Endothelial cell of umbilical vein (primary cell): ENCODE data around the gene CCDC9B. TPM values are rescaled to one million over a fixed set of nuclear protein-coding genes. Genes with fewer than 3 reads are reported as not detected.

ENCODE experiments used
- BruUV-seq: library from RNA; stranded (reverse); fragments of 400-500 nt; replicated peaks from 2 replicates; lab custom pipeline; 2021; lab: Mats Ljungman, UMichigan
- CTCF ChIA-PET: fragments of 300-600, 350-600 bp; sonication (Branson Sonifier 250); formaldehyde crosslinking; loops from one replicate; lab custom pipeline; 2021; ENCODE audit warnings: antibody characterized with exemption, inconsistent platforms; lab: Charles Lee
- POLR2A ChIA-PET: fragments of 300-600, 350-600 bp; sonication (Branson Sonifier 250); formaldehyde crosslinking; loops from one replicate; lab custom pipeline; 2021; ENCODE audit warnings: antibody characterized with exemption, inconsistent platforms; lab: Charles Lee
- DNase-seq: peaks from one replicate; pipeline ENCODE4 v3.0.0-alpha.2; 2011; ENCODE audit warnings: low read depth, low spot score
- FAIRE-seq: peaks from 2 replicates; lab custom pipeline; 2011; peaks lifted over from hg19 to GRCh38; lab: Jason Lieb, UNC
- H2AFZ ChIP-seq: 2 replicates; pipeline ENCODE4 v1.6.0; 2012; ENCODE audit warnings: low read depth, low read length, control low read depth, inconsistent platforms
- H3K27ac ChIP-seq: 2 replicates; pipeline ENCODE4 v1.5.1; 2011; ENCODE audit warnings: low read depth, mild to moderate bottlenecking, control low read depth, low read length, moderate library complexity; ENCODE audit not compliant: insufficient read depth
- H3K27me3 ChIP-seq, 2 experiments: 2 replicates each; pipeline versions ENCODE4 v1.6.0 to v1.6.1; 2011; ENCODE audit warnings: low read length in 2 of 2, mixed read lengths in 1 of 2; ENCODE audit not compliant: control insufficient read depth in 2 of 2, insufficient read depth in 2 of 2
- H3K36me3 ChIP-seq, 2 experiments: 2 replicates in 1 of 2; 3 replicates in 1 of 2; pipeline ENCODE4 v1.5.1; 2011; ENCODE audit warnings: low read length in 2 of 2, mild to moderate bottlenecking in 1 of 2, moderate library complexity in 1 of 2; ENCODE audit not compliant: control insufficient read depth in 2 of 2, insufficient read depth in 2 of 2; ENCODE audit errors: extremely low read depth in 1 of 2
- H3K4me1 ChIP-seq: 3 replicates; pipeline ENCODE4 v1.5.1; 2011; ENCODE audit warnings: mild to moderate bottlenecking, low read length; ENCODE audit not compliant: control insufficient read depth, insufficient read depth; ENCODE audit errors: extremely low read depth
- H3K4me2 ChIP-seq: 2 replicates; pipeline ENCODE4 v1.6.1; 2011; ENCODE audit warnings: low read length, control low read depth, mixed read lengths; ENCODE audit not compliant: insufficient read depth
- H3K4me3 ChIP-seq, 3 experiments: fragments of 200-600 bp in 1 of 3; sonication (generic), shearing (Covaris generic) in 1 of 3; replicated peaks in 1 of 3; 2 replicates each; pipeline ENCODE4 v1.5.1; 2011 to 2016; ENCODE audit warnings: control low read depth in 3 of 3, low read length in 3 of 3, mild to moderate bottlenecking in 2 of 3, inconsistent platforms in 1 of 3, low read depth in 1 of 3, moderate library complexity in 1 of 3; ENCODE audit not compliant: insufficient read depth in 1 of 3
- H3K79me2 ChIP-seq: 2 replicates; pipeline ENCODE4 v1.6.0; 2012; ENCODE audit warnings: low read length, inconsistent platforms; ENCODE audit not compliant: control insufficient read depth, insufficient read depth
- H3K9ac ChIP-seq: replicated peaks from 2 replicates; pipeline ENCODE3; 2011; ENCODE audit warnings: low read length, control low read depth; ENCODE audit not compliant: insufficient read depth; ENCODE audit errors: extremely low read depth
- H3K9me1 ChIP-seq: replicated peaks from 3 replicates; pipeline ENCODE4 v1.6.0; 2011; ENCODE audit warnings: mild to moderate bottlenecking, low read length; ENCODE audit not compliant: control insufficient read depth, insufficient read depth; ENCODE audit errors: extremely low read depth
- H3K9me3 ChIP-seq: replicated peaks from 2 replicates; pipeline ENCODE4 v1.5.1; 2012; ENCODE audit warnings: low read length, inconsistent platforms; ENCODE audit not compliant: control insufficient read depth, insufficient read depth
- H4K20me1 ChIP-seq: replicated peaks from 2 replicates; pipeline ENCODE3; 2011; ENCODE audit warnings: mild to moderate bottlenecking, low read length; ENCODE audit not compliant: control insufficient read depth, insufficient read depth; ENCODE audit errors: extremely low read depth
- EZH2 ChIP-seq: IDR thresholded peaks from 2 replicates; pipeline ENCODE4 v1.6.1; 2012; ENCODE audit warnings: borderline replicate concordance, low read depth, mild to moderate bottlenecking, moderate library complexity, low read length, inconsistent platforms; ENCODE audit not compliant: severe bottlenecking
- FOS ChIP-seq: IDR thresholded peaks from 2 replicates; pipeline ENCODE4 v1.6.1; 2011; ENCODE audit warnings: mild to moderate bottlenecking, low read length, moderate library complexity, borderline replicate concordance; ENCODE audit not compliant: insufficient read depth
- GATA2 ChIP-seq: IDR thresholded peaks from 2 replicates; pipeline ENCODE4 v1.7.0; 2011; ENCODE audit warnings: low read depth, mild to moderate bottlenecking, moderate library complexity, mixed read lengths, low read length; ENCODE audit not compliant: insufficient read length, insufficient read depth
- JUN ChIP-seq: IDR thresholded peaks from 2 replicates; pipeline ENCODE4 v1.6.1; 2011; ENCODE audit warnings: borderline replicate concordance, low read depth; ENCODE audit not compliant: insufficient read length, insufficient read depth
- MYC ChIP-seq: IDR thresholded peaks from one replicate; pipeline ENCODE4 v1.6.1; 2011; ENCODE audit warnings: mild to moderate bottlenecking, low read depth, low read length
- POLR2A ChIP-seq: IDR thresholded peaks from 2 replicates; pipeline ENCODE4 v1.6.1; 2012; ENCODE audit warnings: low read depth, mild to moderate bottlenecking, control low read depth, low read length
- POLR2AphosphoS5 ChIP-seq: IDR thresholded peaks from 2 replicates; pipeline ENCODE4 v1.6.1; 2012; ENCODE audit warnings: low read depth, mild to moderate bottlenecking, control low read depth, low read length, moderate library complexity; ENCODE audit not compliant: insufficient read depth
- dilution Hi-C: fragments of 300-500 bp; cut with MboI; formaldehyde crosslinking; loops from one replicate; pipeline ENCODE4 v1.15.0; 2019; ENCODE audit warnings: low sequenced_read_pairs; ENCODE audit not compliant: extremely low pct_ligation_motif_present
- intact Hi-C: fragments of 100-400 bp; cut with micrococcal nuclease; formaldehyde crosslinking; loops from one replicate; pipeline ENCODE4 v1.10.0; 2022
- polyA plus RNA-seq, 4 experiments: library from polyadenylated mRNA; depleted of rRNA in 3 of 4; stranded (reverse) in 3 of 4; unstranded in 1 of 4; fragments of >200 nt; gene quantifications; 2 replicates each; pipeline versions ENCODE4 v1.2.1 to v1.2.3, GENCODE V29; 2011 to 2012; ENCODE audit warnings: missing spikeins in 1 of 4
- total RNA-seq: library from RNA; stranded (reverse); gene quantifications from 2 replicates; pipeline ENCODE4 v1.2.3, GENCODE V29; 2021
- TF ChIP-seq, protein P1 (sequence below), 2 donors: IDR thresholded peaks; 1 replicate in 1 of 2; 2 replicates in 1 of 2; pipeline ENCODE4 v1.5.1; 2011; ENCODE audit warnings: low read length in 2 of 2, mild to moderate bottlenecking in 2 of 2, moderate library complexity in 2 of 2, control low read depth in 1 of 2, inconsistent platforms in 1 of 2, low read depth in 1 of 2; ENCODE audit not compliant: insufficient read depth in 1 of 2; ENCODE audit errors: extremely low read depth in 1 of 2
- TF ChIP-seq, protein P2 (sequence below): IDR thresholded peaks from 2 replicates; pipeline ENCODE4 v1.6.1; 2011; ENCODE audit not compliant: insufficient read depth, insufficient read length

CCDC9B gene
- total and polyA plus RNA-seq, 2 donors (not counting 3 experiments of a cell fraction or from before 2014, with no cell fraction given) = 7.6 to 46.0 TPM

DNA sequence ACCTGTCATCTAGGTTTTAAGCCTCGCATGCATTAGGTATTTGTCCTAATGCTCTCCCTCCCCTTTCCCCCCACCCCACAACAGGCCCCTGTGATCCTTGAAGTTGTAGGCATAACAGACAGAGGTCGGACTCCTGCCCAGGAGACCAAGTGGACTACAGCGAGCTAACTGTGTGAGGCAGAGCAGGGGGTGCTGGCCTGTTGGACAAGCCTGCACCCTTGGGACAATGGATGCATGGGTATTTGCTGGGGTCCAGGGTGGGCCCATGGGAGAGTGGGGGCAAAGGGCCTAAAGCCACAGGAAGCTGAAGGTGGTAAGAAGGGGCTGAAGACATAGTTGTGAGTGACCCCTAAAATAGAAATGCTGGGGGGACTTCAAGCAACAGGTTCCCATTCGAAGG lies 35.5 kb downstream of the CCDC9B start:
- no peaks in the 10 kb centered on the region for H3K36me3 ChIP-seq
- no peak overlapping the region for H3K4me3 ChIP-seq
- TF ChIP-seq GATA2 (no peak), EZH2 (no peak), JUN (no peak), POLR2AphosphoS5 (no peak), MYC (no peak), FOS (no peak), POLR2A (no peak)
- TF ChIP-seq, protein P1, sequence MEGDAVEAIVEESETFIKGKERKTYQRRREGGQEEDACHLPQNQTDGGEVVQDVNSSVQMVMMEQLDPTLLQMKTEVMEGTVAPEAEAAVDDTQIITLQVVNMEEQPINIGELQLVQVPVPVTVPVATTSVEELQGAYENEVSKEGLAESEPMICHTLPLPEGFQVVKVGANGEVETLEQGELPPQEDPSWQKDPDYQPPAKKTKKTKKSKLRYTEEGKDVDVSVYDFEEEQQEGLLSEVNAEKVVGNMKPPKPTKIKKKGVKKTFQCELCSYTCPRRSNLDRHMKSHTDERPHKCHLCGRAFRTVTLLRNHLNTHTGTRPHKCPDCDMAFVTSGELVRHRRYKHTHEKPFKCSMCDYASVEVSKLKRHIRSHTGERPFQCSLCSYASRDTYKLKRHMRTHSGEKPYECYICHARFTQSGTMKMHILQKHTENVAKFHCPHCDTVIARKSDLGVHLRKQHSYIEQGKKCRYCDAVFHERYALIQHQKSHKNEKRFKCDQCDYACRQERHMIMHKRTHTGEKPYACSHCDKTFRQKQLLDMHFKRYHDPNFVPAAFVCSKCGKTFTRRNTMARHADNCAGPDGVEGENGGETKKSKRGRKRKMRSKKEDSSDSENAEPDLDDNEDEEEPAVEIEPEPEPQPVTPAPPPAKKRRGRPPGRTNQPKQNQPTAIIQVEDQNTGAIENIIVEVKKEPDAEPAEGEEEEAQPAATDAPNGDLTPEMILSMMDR (IDR thresholded peaks at IDR 0.05; ENCODE audit: extremely low read depth in 1 of 2, insufficient read depth in 1 of 2, low read depth in 1 of 2, low read length in 2 of 2) = no peak
- TF ChIP-seq, protein P2, sequence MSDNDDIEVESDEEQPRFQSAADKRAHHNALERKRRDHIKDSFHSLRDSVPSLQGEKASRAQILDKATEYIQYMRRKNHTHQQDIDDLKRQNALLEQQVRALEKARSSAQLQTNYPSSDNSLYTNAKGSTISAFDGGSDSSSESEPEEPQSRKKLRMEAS = no peak
- no peak overlapping the region for H3K27ac ChIP-seq
- CTCF ChIA-PET = interaction anchor here (0.9 to 12.8 kb wide), 7 partner anchors 10 to 88 kb away, joined by 3 to 403 read pairs (median 4); partner anchors contain the start of genes ANKRD63 and INAFM2
- no peaks in the 10 kb centered on the region for H3K4me1 ChIP-seq
- no peaks in the 10 kb centered on the region for H3K9me1 ChIP-seq
- FAIRE-seq (no peak), DNase-seq (no peak)
- dilution Hi-C loops = no loop called here
- intact Hi-C loops = no loop called here
- peaks cover 5 to 11% of the 10 kb centered on the region in 2 experiments for H3K27me3 ChIP-seq
- no peak overlapping the region for H3K9ac ChIP-seq
- H3K9me3 ChIP-seq = no peaks in the 10 kb centered on the region
- no peak overlapping the region for H3K4me2 ChIP-seq
- no peaks in the 10 kb centered on the region for H3K79me2 ChIP-seq
- no peak overlapping the region for H2AFZ ChIP-seq
- H4K20me1 ChIP-seq = no peaks in the 10 kb centered on the region
- POLR2A ChIA-PET = no interaction called here
- no TSS peak for BruUV-seq
